T-cell (primary cell): ENCODE results near the gene CAMK4. TPM values are rescaled to one million over a fixed set of nuclear protein-coding genes. Genes with fewer than 3 reads are reported as not detected.

Experiments used
- ATAC-seq, 4 experiments: fragments of 200-7000 bp in 3 of 4; fragments of 150-1000 bp in 1 of 4; cut with Tn5 transposase; replicated peaks in 1 of 4; 1 replicate in 3 of 4; 2 replicates in 1 of 4; pipeline ENCODE4 v1.10.0; 2021; ENCODE audit warnings: moderate library complexity in 3 of 4, mild to moderate bottlenecking in 2 of 4, moderate number of reproducible peaks in 1 of 4
- CTCF ChIA-PET, 2 donors: fragments of 300-600 bp; sonication (Branson Sonifier 250); formaldehyde crosslinking; loops; one replicate each; lab custom pipeline; 2022; ENCODE audit warnings: antibody characterized with exemption in 2 of 2; lab: Charles Lee
- POLR2A ChIA-PET, 2 donors: fragments of 300-600 bp; sonication (Branson Sonifier 250); formaldehyde crosslinking; loops; one replicate each; lab custom pipeline; 2022; ENCODE audit warnings: antibody characterized with exemption in 2 of 2; lab: Charles Lee
- DNase-seq, 35 experiments: peaks; one replicate each; pipeline versions ENCODE4 v3.0.0 to v3.0.0-alpha.2; 2013 to 2023
- H3K27ac ChIP-seq: one replicate; pipeline ENCODE4 v1.5.1; 2013; ENCODE audit warnings: low read length
- H3K27me3 ChIP-seq, 2 experiments: replicated peaks in 1 of 2; 1 replicate in 1 of 2; 2 replicates in 1 of 2; pipeline versions ENCODE4 v1.6.1 to v1.7.0; 2013; ENCODE audit warnings: low read length in 1 of 2, mixed read lengths in 1 of 2; ENCODE audit not compliant: control insufficient read depth in 2 of 2, insufficient read depth in 2 of 2; ENCODE audit errors: extremely low read depth in 1 of 2
- H3K36me3 ChIP-seq, 2 donors: 1 replicate in 1 of 2; 2 replicates in 1 of 2; pipeline versions ENCODE4 v1.6.1 to v1.7.0; 2013; ENCODE audit warnings: low read length in 1 of 2; ENCODE audit not compliant: control insufficient read depth in 2 of 2, insufficient read depth in 1 of 2; ENCODE audit errors: extremely low read depth in 1 of 2
- H3K4me1 ChIP-seq, 2 experiments: 1 replicate in 1 of 2; 2 replicates in 1 of 2; pipeline versions ENCODE4 v1.6.1 to v1.7.0; 2013; ENCODE audit warnings: low read length in 2 of 2, mixed read lengths in 1 of 2; ENCODE audit not compliant: insufficient read depth in 2 of 2, control insufficient read depth in 1 of 2; ENCODE audit errors: extremely low read depth in 1 of 2
- H3K4me3 ChIP-seq, 2 donors: 1 replicate in 1 of 2; 2 replicates in 1 of 2; pipeline versions ENCODE4 v1.5.1 to v1.7.0; 2013; ENCODE audit warnings: mild to moderate bottlenecking in 2 of 2, low read length in 1 of 2, moderate library complexity in 1 of 2; ENCODE audit not compliant: control insufficient read depth in 1 of 2; ENCODE audit errors: extremely low read depth in 1 of 2
- H3K9me3 ChIP-seq: 2 replicates; pipeline ENCODE4 v1.7.0; 2013
- H3K27ac Mint-ChIP-seq, 2 donors: one replicate each; pipeline ENCODE4 v1.8.0; 2020 to 2021; ENCODE audit warnings: mild to moderate bottlenecking in 2 of 2, mixed read lengths in 2 of 2
- H3K27me3 Mint-ChIP-seq, 2 donors: one replicate each; pipeline ENCODE4 v1.8.0; 2021 to 2022; ENCODE audit warnings: mixed read lengths in 2 of 2
- H3K36me3 Mint-ChIP-seq: one replicate; pipeline ENCODE4 v1.8.0; 2021; ENCODE audit warnings: mixed read lengths
- H3K4me1 Mint-ChIP-seq, 3 donors: one replicate each; pipeline ENCODE4 v1.8.0; 2020 to 2022; ENCODE audit warnings: mixed read lengths in 3 of 3, mild to moderate bottlenecking in 1 of 3
- H3K4me3 Mint-ChIP-seq, 3 donors: one replicate each; pipeline ENCODE4 v1.8.0; 2020 to 2022; ENCODE audit warnings: mild to moderate bottlenecking in 3 of 3, mixed read lengths in 3 of 3, moderate library complexity in 3 of 3
- H3K9me3 Mint-ChIP-seq, 3 donors: one replicate each; pipeline ENCODE4 v1.8.0; 2020 to 2022; ENCODE audit warnings: mixed read lengths in 3 of 3
- WGBS: methylation state at CpG from one replicate; pipeline ENCODE4 v1.1.5; 2013; ENCODE audit warnings: missing lambda C conversion rate; ENCODE audit not compliant: insufficient coverage; 5-methylcytosine and 5-hydroxymethylcytosine counted together
- total RNA-seq, 35 experiments: library from RNA in 6 of 35; stranded (reverse) in 6 of 35; fragments of 120-200 nt in 1 of 35; gene quantifications; one replicate each; pipeline versions ENCODE4 v1.2.1 to v1.2.4 and lab custom pipeline; 2013 to 2026

Gene CAMK4
- total RNA-seq, 5 donors from 2014 or later (not counting 1 experiment from before 2014, with no cell fraction given) = 120 to 274 (median 243) TPM

GRCh38 chr5:111326551-111326950 is 102.4 kb downstream of the CAMK4 start:
- CTCF ChIA-PET = no interaction called here

GRCh38 chr5:111337133-111337532 is 112.9 kb downstream of the CAMK4 start:
- H3K27ac ChIP-seq = no peak overlapping the region

More at GRCh38 chr5:111326551-111326950, 102.4 kb downstream of the CAMK4 start:
- Histone ChIP-seq H3K27ac (no peak overlapping the region), H3K9me3 (peaks cover 7% of the 10 kb centered on the region), H3K27me3 (no peaks in the 10 kb centered on the region), H3K4me1 (peaks cover 0 to 3% of the 10 kb centered on the region in 2 experiments), H3K36me3 (no peaks in the 10 kb centered on the region), H3K4me3 (no peak overlapping the region)
- WGBS = 100% methylated on average over 1 of the region's 4 CpGs
- Mint-ChIP-seq H3K27me3 (no peaks in the 10 kb centered on the region), H3K4me3 (no peak overlapping the region), H3K36me3 (peaks cover 44% of the 10 kb centered on the region), H3K4me1 (peaks cover 18 to 21% (median 20%) of the 10 kb centered on the region in 3 donors), H3K27ac (no peak overlapping the region), H3K9me3 (peaks cover 7 to 37% (median 27%) of the 10 kb centered on the region in 3 donors)
- no peak for DNase-seq
- POLR2A ChIA-PET = no interaction called here
- ATAC-seq = no peak

GRCh38 chr5:111337688-111338087 is 113.5 kb downstream of the CAMK4 start:
- Histone ChIP-seq H3K4me1 (peaks cover 0 to 28% of the 10 kb centered on the region in 2 experiments), H3K36me3 (no peaks in the 10 kb centered on the region), H3K4me3 (no peak overlapping the region), H3K27me3 (no peaks in the 10 kb centered on the region), H3K9me3 (no peaks in the 10 kb centered on the region), H3K27ac (no peak overlapping the region)
- Mint-ChIP-seq H3K9me3 (no peaks in the 10 kb centered on the region), H3K27me3 (no peaks in the 10 kb centered on the region), H3K27ac (peak overlapping the region in 1 of 2 donors; percentile 58), H3K4me1 (peaks cover 81 to 90% (median 82%) of the 10 kb centered on the region in 3 donors), H3K4me3 (peak overlapping the region in 2 of 3 donors; percentile 18 to 25), H3K36me3 (peaks cover 3% of the 10 kb centered on the region)
- no peak for DNase-seq
- ChIA-PET POLR2A (no interaction called here), CTCF (interaction anchor here in 1 of 2 donors (0.5 kb wide), 1 partner anchor 182 kb away, joined by 4 read pairs; no protein-coding TSS in a partner anchor)
- ATAC-seq = no peak
- WGBS = 41% methylated on average over 2 of the region's 2 CpGs

More at GRCh38 chr5:111337133-111337532, 112.9 kb downstream of the CAMK4 start:
- H3K4me3 Mint-ChIP-seq = peak overlapping the region; percentile 18 to 25 (median 25)
- CTCF ChIA-PET = interaction anchor here in 1 of 2 donors (0.5 kb wide), 1 partner anchor 181 kb away, joined by 4 read pairs; no protein-coding TSS in a partner anchor
- peaks cover 6% of the 10 kb centered on the region for H3K36me3 Mint-ChIP-seq
- no peak for DNase-seq
- Histone ChIP-seq H3K27me3 (no peaks in the 10 kb centered on the region), H3K36me3 (no peaks in the 10 kb centered on the region), H3K4me3 (no peak overlapping the region), H3K4me1 (peaks cover 0 to 27% of the 10 kb centered on the region in 2 experiments), H3K9me3 (no peaks in the 10 kb centered on the region)
- H3K27ac Mint-ChIP-seq = no peak overlapping the region
- POLR2A ChIA-PET = no interaction called here
- WGBS = no CpG with 5 or more reads among the region's 1 CpG
- no peaks in the 10 kb centered on the region for H3K27me3 Mint-ChIP-seq
- peak in 1 of 4 experiments; percentile 63 for ATAC-seq
- peaks cover 85 to 91% (median 86%) of the 10 kb centered on the region in 3 donors for H3K4me1 Mint-ChIP-seq
- no peaks in the 10 kb centered on the region for H3K9me3 Mint-ChIP-seq

DNA sequence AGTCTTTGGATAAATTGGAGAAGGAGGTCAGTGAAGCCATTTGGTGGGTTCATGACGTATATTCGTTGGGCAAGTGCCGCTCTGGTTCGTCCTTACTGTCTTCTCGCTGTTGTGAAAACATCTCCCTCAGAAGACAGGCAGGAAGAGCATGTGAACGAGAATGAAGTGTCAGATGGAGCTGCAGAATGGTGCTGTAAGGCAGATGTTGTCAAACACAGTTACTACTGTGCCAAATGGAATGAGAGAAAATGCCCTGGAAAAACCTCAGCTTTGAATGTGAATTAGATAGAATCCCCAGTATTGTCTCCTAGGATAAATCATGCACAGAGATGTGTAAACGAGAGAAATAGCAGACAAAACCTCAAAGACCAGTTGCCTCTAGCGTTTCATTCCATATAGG is 121.5 kb downstream of the CAMK4 start:
- H3K36me3 Mint-ChIP-seq = peaks cover 49% of the 10 kb centered on the region
- H3K4me3 Mint-ChIP-seq = no peak overlapping the region

GRCh38 chr5:111347021-111347420 is 122.8 kb downstream of the CAMK4 start:
- H3K9me3 Mint-ChIP-seq = no peaks in the 10 kb centered on the region
- Histone ChIP-seq H3K9me3 (no peaks in the 10 kb centered on the region), H3K27me3 (no peaks in the 10 kb centered on the region), H3K4me3 (no peak overlapping the region), H3K4me1 (peaks cover 0 to 8% of the 10 kb centered on the region in 2 experiments), H3K36me3 (peaks cover 12 to 27% of the 10 kb centered on the region in 2 donors), H3K27ac (no peak overlapping the region)
- H3K27ac Mint-ChIP-seq = no peak overlapping the region
- no peak for ATAC-seq
- no peaks in the 10 kb centered on the region for H3K27me3 Mint-ChIP-seq
- H3K36me3 Mint-ChIP-seq = peaks cover 58% of the 10 kb centered on the region
- CTCF ChIA-PET = interaction anchor here in 1 of 2 donors (1.1 kb wide), 1 partner anchor 26 kb away, joined by 4 read pairs; no protein-coding TSS in a partner anchor
- POLR2A ChIA-PET = no interaction called here
- no peak for DNase-seq
- peaks cover 46 to 58% (median 51%) of the 10 kb centered on the region in 3 donors for H3K4me1 Mint-ChIP-seq
- H3K4me3 Mint-ChIP-seq = no peak overlapping the region

More for the DNA sequence above, 121.5 kb downstream of the CAMK4 start:
- Mint-ChIP-seq H3K9me3 (no peaks in the 10 kb centered on the region), H3K27ac (peak overlapping the region in 1 of 2 donors; percentile 25), H3K4me1 (peaks cover 56 to 64% (median 57%) of the 10 kb centered on the region in 3 donors), H3K27me3 (no peaks in the 10 kb centered on the region)
- no peak overlapping the region for H3K27ac ChIP-seq
- ATAC-seq = no peak
- H3K9me3 ChIP-seq = no peaks in the 10 kb centered on the region
- 80% methylated on average over 3 of the region's 8 CpGs for WGBS
- ChIA-PET POLR2A (no interaction called here), CTCF (no interaction called here)
- H3K4me3 ChIP-seq = no peak overlapping the region
- H3K27me3 ChIP-seq = no peaks in the 10 kb centered on the region
- H3K36me3 ChIP-seq = peaks cover 6 to 23% of the 10 kb centered on the region in 2 donors
- no peak for DNase-seq
- peaks cover 0 to 10% of the 10 kb centered on the region in 2 experiments for H3K4me1 ChIP-seq

GRCh38 chr5:111348661-111349329 is 124.6 kb downstream of the CAMK4 start:
- Histone ChIP-seq H3K4me3 (no peak overlapping the region), H3K36me3 (peaks cover 12 to 29% of the 10 kb centered on the region in 2 donors), H3K9me3 (no peaks in the 10 kb centered on the region), H3K4me1 (peaks cover 0 to 3% of the 10 kb centered on the region in 2 experiments), H3K27ac (no peak overlapping the region), H3K27me3 (no peaks in the 10 kb centered on the region)
- DNase-seq (no peak), ATAC-seq (no peak)
- Mint-ChIP-seq H3K4me3 (no peak overlapping the region), H3K9me3 (peaks cover 0 to 2% (median 0%) of the 10 kb centered on the region in 3 donors), H3K27me3 (no peaks in the 10 kb centered on the region), H3K4me1 (peaks cover 49 to 56% (median 54%) of the 10 kb centered on the region in 3 donors), H3K27ac (peak overlapping the region in 1 of 2 donors; percentile 4), H3K36me3 (peaks cover 66% of the 10 kb centered on the region)
- POLR2A ChIA-PET = no interaction called here
- CTCF ChIA-PET = no interaction called here
- no CpG with 5 or more reads among the region's 3 CpGs for WGBS
